AG09309 (cell line): ENCODE data around the gene GUCD1.

Source experiments
- DNase-seq: peaks from one replicate; pipeline ENCODE4 v3.0.0-alpha.2; 2010; ENCODE audit warnings: low read depth
- H3K4me3 ChIP-seq: 2 replicates; pipeline ENCODE4 v1.5.1; 2011; ENCODE audit warnings: mild to moderate bottlenecking, low read depth, low read length, moderate library complexity; ENCODE audit not compliant: control insufficient read depth
- TF ChIP-seq, protein P1 (sequence below): IDR thresholded peaks from 2 replicates; pipeline ENCODE4 v1.5.1; 2011; ENCODE audit warnings: mild to moderate bottlenecking, low read depth, low read length, inconsistent platforms; ENCODE audit not compliant: insufficient read depth, control insufficient read depth; ENCODE audit errors: missing control alignments

The GUCD1 gene

GRCh38 chr22:24521791-24522245, 33.1 kb downstream of the GUCD1 start:
- TF ChIP-seq, protein P1, sequence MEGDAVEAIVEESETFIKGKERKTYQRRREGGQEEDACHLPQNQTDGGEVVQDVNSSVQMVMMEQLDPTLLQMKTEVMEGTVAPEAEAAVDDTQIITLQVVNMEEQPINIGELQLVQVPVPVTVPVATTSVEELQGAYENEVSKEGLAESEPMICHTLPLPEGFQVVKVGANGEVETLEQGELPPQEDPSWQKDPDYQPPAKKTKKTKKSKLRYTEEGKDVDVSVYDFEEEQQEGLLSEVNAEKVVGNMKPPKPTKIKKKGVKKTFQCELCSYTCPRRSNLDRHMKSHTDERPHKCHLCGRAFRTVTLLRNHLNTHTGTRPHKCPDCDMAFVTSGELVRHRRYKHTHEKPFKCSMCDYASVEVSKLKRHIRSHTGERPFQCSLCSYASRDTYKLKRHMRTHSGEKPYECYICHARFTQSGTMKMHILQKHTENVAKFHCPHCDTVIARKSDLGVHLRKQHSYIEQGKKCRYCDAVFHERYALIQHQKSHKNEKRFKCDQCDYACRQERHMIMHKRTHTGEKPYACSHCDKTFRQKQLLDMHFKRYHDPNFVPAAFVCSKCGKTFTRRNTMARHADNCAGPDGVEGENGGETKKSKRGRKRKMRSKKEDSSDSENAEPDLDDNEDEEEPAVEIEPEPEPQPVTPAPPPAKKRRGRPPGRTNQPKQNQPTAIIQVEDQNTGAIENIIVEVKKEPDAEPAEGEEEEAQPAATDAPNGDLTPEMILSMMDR: peak; percentile 53
- DNase-seq: no peak
- H3K4me3 ChIP-seq: no peak overlapping the region

DNA sequence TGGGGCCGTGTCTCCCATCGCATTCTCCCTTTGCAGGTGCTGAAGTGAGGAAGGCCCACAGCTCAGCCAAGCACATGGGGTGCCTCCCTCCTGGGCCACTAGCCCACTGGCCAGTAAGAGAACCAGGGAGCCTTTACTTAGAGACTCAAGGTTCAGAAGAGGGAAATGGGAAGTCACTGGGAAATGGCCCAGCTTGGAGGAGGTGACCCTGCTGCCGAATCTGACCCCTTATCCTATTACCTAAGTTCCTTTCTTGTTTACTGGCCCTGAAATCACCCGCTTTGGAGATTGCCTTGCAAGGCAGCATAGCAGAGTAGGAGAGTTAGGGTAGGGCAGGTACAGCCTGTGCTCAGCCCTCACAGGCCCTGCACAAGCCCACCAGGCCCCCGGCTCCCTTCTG, 35.4 kb downstream of the GUCD1 start:
- DNase-seq: no peak
- TF ChIP-seq, protein P1: no peak
- no peak overlapping the region for H3K4me3 ChIP-seq

GRCh38 chr22:24518771-24519485, 36.0 kb downstream of the GUCD1 start:
- DNase-seq: no peak
- no peak overlapping the region for H3K4me3 ChIP-seq
- TF ChIP-seq, protein P1: no peak

- DNase-seq: no peak
- TF ChIP-seq, protein P1: no peak
- no peak overlapping the region for H3K4me3 ChIP-seq
Measured at GRCh38 chr22:24518228-24518627, 36.7 kb downstream of the GUCD1 start.

DNA sequence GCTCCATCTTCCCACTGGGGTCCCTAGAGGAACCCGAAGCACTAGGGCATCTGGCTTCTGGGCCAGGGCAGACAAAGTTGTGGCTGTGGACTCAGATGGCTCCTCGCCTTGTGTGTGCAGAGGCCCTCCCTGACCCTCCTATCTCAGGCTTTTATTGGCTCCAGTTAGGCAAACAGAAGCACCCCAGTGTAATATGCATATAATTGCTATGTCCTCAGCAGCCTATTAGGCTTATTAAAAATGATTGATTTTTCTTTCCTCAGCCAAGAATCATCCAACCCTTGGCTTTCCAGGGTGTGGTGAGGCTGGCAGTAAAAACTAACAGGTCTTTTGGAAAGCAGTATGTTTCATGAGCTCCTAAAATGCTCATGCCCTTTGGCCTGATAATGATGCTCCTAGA, 37.5 kb downstream of the GUCD1 start:
- TF ChIP-seq, protein P1: no peak
- no peak for DNase-seq
- no peak overlapping the region for H3K4me3 ChIP-seq

GRCh38 chr22:24516301-24516737, 38.6 kb downstream of the GUCD1 start:
- TF ChIP-seq, protein P1: no peak

More at GRCh38 chr22:24516301-24516737, 38.6 kb downstream of the GUCD1 start:
- H3K4me3 ChIP-seq: no peak overlapping the region; the same call in 1 of the 2 replicates
- peak; percentile 74 for DNase-seq
